ENCODE data around the gene GNAO1.

GRCh38 chr16:56297684-56298083, 106.4 kb downstream of the GNAO1 start:
- TF ChIP-seq CTCF (IDR thresholded peaks at IDR 0.05) (no peak), POLR2A (IDR thresholded peaks at IDR 0.05) (no peak)
